ENCODE measurements around the gene PSME3IP1.
"Not testable (repeated sequence)": the region's sequence is repeated elsewhere in the genome, so short reads cannot be mapped to it uniquely, and the experiment has no call there.

Gene PSME3IP1

DNA sequence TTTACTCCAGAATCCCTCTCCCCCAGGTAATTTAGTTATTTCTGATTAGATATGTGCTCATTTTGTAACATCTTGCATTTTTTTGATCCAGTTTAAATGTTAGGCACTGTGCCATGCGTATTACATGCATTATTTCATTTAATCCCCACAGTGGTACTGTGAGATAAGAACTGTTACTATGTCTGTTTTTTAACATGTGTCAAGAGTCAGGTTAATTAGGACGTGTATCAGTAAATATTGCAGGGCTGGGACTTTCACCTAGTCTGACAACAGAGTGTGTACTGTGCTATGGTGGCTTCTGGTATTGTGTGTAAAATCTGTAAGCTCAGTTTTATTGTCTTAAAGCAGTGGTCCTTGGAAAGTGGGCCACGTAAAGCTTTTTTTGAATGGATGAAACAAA is 10.9 kb upstream of the PSME3IP1 start:
- DNase-seq, result no peak

DNA sequence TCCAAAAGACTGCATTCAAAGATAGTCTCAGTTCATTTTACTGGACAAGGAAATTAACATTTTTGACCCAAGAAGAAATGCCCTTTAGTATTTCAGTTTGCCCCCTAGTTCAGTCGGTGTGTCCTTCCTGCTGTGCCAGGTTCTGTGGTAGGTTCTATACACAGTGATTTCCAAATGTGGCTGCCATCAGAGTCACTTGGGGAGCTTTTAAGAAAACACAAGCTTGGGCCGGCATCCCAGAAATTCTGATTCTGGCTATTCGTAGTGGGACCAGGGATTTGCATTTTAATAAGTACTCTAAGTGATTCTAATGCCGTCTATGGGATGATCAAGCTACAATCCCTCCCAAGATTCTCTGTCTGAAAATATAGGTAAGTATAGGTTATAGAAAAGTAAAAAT is 10.4 kb upstream of the PSME3IP1 start:
- DNase-seq, result no peak

DNA sequence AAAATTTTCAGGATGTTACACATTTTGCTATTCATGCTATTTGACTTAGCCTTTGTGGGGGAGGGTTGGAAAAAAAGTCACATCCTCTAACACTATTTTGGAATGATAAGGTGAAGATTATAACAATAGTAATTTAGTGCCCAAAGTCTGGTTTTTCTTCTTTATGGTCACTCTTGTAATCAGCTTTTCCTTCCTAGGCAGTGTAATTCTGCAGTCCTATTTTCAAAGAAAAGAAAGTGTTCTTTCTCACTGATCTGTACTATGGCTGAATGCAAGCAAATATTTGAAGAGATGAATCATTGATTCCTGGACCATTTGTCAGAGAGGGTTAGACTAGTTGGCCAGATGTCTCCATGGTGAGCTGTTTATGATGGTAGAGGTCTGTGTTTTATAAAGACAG is 8.7 kb upstream of the PSME3IP1 start:
- no peak for DNase-seq

DNA sequence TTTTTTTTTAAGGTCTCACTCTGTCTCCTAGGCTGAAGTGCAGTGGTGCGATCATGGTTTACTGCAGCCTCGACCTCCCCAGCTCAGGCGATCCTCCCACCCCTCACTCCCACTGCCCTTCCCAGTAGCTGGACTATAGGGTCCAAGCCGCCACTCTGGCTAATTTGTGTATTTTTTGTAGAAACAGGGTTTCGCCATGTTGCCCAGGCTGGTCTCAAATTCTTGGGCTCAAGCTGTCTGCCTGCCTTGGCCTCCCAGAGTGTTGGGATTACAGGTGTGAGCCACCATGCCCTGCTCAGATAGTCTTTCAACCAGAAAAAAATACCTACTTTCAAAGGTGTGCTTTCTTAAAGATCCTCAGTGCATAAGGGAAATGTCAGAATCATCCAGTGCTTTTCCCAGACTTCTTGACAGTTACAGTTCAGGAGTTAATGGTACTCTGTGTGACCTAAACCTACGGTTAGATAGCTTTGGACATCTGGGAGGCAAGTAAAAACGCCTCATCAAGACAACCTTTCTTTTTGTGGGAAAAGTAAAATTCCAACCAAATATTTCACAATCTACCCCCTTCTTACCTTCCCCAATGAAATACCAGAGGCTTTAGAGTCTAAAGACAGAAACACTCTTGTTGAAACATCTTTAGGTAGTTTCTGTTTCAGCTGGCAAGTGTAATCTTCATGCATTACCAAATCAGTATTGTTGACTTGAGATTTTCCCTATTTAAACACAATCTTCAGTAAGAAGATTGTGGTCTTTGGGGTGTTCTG is 7.1 kb upstream of the PSME3IP1 start:
- no peak for DNase-seq

DNA sequence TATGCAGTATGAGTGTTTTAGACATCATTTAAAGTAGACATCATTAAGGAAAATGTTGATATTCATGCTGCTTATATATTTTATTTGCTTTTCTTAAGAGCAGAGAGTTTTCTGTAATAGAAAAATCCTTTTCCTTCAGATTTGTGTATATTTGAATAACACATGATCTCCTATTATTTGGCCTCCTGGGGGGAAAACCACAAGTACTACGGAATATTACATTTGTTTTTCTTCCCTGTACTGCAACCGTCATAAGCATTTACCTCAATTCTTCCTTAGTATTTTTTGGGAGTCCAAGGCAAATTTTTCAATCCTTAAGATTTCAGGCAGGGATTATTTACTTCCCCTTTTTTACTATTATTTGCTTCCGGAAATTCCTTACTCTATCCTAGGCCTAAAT is 6.3 kb upstream of the PSME3IP1 start:
- no peak for DNase-seq

DNA sequence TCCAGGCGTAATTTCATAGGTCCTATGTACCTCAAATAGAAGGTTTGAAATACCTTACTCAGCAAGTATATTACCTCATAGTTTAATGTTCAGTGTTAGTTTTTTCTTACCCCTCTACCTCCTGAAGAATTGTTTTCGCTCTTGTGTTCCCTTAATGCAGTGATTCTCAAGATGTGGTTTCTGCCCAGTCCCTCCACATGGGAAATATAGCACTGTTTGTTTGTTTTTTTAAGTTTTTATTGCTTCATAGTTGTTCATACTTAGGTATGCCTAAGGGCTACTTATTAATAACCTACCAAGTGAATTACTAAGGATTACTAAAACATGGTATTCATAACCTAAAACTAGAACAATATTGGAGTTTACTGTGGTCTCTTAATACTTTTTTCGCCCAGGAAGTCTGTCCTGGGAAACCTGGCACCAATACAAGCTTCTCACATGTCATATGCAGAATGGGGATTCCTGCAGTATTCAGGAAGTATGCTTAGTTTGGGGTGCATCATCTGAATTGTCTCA is 5.3 kb upstream of the PSME3IP1 start:
- no peak for DNase-seq

DNA sequence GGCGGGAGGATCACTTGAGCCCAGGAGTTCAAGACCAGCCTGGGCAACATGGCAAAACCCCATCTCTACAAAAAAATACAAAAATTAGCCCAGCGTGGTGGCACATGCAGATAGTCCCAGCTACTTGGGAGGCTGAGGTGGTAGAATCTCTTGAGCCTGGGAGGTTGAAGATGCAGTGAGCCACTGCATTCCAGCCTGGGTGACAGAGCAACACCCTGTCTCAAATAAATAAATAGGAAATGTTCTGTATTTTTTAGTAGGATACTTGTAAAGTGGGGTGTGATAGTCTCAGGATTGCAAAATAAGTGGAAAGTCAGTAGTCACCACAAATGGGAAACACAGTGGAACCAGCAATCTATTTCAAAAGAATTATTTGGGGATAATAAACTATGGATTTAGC is 4.3 kb upstream of the PSME3IP1 start:
- DNase-seq, result no peak

DNA sequence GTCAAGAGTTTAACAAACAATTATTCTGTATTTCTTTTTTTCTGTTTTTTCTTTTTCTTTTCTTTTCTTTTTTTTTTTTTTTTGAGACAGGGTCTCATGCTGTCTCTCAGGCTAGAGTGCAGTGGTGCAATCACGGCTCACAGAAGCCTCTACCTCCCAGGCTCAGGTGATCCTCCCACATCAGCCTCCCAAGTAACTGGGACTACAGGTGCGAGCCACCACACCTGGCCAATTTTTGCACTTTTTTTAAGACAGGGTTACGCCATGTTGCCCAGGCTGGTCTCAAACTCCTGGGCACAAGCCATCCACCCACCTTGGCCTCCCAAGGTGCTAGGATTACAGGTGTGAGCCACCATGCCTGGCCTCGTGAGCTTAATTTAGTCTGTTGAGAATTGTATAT is 3.7 kb upstream of the PSME3IP1 start:
- not testable (repeated sequence) for DNase-seq

DNA sequence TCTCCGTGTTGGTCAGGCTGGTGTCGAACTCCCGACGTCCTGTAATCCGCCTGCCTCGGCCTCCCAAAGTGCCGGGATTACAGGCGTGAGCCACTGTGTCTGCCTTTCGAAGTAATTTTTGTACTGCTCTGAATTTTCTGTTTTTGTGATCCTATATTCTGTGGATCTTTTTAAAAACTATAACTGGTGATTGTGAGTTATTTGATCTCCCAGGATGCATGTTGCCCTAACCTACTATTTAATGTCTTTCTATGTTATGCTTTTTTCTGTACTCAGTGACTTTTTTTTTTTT is 2.8 kb upstream of the PSME3IP1 start:
- no peak for DNase-seq

DNA sequence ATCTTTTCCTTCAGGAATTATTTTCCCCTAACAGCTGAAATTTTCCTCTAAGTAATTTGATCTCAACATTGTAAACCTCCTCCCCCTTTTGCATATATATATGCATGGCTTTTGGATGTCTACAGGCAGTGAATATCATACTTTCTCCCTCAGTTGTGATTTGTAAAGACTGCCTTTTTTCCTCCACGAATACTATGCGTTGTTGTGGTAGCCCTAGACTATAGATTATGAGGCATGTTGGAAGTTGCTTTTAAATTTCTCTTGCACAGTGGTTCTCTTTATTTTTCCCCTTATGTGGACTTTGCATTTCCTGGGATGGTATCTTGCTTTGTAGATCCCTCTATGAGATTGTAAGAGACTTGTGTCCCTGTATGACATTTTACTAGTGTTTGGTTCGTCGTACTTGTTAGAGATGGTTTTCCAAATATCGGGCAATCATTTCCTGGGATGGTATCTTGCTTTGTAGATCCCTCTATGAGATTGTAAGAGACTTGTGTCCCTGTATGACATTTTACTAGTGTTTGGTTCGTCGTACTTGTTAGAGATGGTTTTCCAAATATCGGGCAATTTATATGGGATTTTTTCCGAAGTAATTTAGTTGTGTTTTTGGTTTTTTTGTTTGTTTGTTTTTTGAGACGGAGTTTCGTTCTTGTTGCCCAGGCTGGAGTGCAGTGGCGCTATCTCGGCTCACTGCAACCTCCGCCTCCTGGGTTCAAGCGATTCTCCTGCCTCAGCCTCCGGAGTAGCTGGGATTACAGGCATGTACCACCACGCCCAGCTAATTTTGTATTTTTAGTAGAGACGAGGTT is 2.3 kb upstream of the PSME3IP1 start:
- not testable (repeated sequence) for DNase-seq

DNA sequence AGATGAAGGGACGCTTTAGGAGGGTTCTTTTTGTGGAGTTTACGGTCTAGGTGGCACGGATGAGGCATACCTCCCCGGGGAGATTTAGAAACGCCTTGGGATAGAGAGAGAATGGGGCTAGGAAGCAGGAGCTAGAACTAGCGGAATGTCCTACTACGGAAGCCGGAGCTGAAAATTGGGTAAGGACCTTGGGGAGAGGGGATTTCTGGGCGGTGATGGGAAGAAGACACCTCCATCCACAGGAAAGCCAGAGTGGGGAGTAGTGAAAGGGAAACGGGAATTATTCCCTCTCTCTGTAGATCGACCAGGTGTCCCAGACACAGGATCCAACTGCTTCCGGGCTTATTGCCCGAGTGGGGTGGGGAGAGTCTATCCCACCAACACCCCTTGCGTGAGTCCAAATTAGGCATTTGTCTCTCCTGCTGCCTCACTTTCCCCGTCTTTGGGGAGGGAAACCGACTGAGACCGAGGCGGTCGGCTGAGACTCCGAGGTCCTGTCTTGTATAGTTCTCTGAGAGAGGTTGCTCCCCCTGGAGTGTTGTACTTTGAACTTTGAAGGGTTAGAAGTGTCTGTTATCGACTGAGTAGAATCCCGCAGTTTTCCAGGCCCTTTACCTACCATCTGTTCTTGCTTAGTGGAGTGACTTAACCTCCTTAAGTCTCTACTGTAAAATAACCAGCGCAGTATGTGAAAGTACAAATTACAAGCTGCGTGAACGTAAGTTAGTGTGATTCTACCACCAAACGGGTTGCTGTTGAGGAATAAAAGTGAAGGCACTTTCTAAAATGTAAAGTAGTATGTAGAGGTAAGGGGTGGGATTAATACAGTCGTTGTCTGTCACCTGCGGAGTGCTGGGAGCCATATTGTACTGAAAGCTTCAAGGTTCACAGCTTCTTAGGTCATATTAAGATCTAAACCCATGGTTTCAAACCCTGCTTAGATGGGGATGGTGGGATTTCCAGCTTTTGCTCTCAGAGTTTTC is 1.3 kb upstream of the PSME3IP1 start:
- DNase-seq, result peak; percentile 3

DNA sequence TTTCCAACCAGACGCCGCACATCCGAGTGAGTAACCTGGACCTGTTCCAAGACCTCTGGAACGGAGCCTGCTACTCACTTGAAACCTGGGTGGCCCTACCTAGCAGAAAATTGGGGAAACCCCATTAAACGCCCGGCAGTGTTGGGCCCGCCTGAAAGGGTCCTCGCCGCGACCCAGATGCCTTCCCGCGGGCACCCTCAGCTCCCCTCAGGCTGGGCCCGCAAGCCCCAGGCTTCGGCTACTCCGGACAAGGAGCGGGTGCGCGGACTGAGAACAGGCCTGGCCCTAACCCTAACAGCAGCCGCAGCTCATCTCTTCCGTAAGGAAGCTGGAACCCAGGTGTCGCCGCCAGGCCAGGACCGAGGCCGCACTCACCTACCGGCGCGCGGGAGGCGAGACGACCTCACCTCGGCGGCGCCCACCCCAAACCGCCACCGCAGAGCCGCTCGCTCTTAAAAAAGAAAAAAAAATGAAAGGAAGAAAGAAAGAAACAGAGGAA is 344 bp downstream of the PSME3IP1 start:
- DNase-seq, result peak; percentile 18

DNA sequence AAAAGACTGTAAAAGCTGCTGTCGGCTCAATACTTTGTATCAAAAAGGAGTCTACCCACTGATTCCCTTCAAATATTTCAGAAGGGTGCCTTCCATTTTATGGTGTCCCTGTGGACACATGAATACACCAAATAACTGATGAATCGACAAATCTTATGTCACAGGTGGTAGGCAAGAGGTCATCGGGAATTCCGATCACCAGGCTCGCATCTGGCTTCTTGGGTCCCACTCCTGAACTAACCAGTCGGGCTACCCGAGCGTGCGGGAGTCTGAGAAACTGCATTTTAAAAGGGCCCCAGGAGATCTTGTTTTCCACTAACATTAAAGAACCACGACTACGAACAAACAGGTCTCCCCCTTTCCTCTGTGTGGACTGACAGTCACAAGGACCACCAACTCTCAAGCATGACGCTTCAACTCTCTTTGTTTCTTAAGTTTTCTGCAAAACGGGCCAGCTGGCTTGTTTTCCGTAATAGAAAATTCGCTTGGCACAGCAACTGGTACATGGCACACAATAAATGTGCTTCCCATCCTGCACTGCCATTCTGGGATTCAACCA is 873 bp downstream of the PSME3IP1 start:
- peak; percentile 7 for DNase-seq

DNA sequence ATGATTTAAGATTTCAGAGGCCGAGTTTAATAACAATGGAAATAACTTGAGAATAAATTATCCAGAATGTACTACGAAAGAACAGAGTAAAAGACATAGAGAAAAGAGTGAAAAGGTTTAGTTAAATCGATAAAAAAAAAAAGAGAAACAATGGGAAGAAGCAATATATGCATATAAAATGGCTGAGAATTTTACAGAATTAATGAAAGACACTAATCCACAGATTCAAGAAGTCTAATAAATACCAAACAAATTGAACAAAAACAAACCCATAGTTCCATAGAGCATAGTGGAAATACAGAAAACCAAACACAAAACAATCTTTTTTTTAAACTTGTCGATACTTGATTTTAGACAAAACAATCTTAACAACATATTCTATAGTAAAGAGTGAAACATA is 1.7 kb downstream of the PSME3IP1 start:
- no peak for DNase-seq

DNA sequence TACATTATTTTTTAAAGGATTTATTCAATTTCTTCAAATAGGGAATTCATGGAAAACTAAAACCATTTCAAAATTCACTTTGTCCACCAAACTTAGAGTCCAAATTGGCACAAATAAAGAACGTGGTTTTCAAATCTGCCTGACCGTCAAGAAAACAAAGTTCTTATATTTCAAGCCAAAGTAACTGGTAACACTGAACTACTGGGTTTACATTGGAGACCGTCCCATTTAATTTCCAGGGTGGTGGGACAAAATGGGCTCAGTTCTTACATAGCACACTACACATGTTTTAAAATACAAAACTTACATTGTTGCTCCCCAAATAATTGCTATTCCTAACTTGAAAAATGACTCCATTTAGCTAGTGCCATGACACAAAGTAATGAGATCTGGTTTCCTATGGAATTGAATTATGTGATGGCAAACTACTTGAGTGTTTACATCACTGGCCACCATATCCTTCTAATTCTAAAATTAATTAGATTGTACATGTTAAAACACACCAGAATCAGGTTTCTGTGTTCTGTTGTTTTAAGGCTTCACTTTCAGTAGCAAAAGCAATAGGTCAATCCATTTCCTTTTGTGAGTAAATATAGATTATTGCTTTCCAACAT is 6.5 kb downstream of the PSME3IP1 start:
- no peak for DNase-seq

DNA sequence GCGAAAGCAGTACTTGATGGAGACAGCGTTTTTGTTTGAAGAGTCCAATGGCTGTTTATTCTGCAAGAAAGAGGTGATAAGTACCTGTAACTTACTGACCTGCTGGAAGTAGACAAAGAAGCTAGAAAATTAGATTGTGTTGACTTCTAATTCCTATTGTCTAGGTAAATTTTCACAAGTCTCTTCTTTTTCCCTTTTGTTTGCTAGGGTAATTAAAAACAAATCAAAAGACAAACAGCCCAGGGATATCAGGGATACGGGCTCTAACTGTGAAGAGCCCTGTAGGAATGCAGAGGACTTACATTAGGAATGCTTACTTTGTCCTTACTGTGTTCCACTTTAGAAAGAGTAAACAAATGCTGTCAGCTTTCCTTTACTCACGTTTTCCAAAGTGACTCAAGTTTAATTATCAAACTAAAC is 7.0 kb downstream of the PSME3IP1 start:
- DNase-seq, result no peak

DNA sequence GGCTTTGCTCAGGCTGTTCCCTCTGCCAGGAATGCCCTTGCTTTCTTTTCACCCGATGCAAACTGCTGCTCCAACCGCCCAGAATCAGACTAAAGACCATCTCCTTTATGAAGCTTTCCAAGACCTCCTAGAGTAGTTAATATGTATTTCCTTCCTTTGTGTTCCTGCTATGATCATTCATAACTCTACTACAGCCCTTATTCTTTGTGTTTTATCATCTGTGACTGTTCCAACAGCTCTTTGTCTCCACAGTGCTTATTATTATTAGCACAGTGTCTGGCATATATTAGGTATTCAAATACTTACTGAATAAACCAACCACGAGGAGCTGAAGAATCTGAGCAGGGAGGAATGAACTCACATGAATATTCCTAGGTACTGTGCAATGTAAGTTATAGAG is 7.6 kb downstream of the PSME3IP1 start:
- DNase-seq, result peak; percentile 16

DNA sequence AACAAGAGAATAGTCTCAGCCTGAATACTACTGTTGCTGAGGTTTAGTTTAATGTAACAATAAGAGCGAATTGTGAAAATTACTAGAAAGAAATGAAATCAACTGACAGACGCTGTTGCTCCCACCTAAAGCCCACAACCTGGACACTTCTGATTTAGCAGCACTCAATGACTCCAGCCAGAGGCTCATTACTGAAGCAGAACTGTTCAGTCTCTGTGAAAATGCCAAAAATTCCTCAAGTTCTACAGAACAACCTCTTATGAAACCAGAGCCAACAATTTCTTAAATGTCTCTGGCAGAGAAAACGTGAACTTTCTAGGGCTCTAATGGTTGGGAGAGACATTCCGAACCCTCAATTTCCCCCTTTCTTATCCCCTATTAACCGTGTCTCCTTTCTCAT is 9.9 kb downstream of the PSME3IP1 start:
- no peak for DNase-seq

DNA sequence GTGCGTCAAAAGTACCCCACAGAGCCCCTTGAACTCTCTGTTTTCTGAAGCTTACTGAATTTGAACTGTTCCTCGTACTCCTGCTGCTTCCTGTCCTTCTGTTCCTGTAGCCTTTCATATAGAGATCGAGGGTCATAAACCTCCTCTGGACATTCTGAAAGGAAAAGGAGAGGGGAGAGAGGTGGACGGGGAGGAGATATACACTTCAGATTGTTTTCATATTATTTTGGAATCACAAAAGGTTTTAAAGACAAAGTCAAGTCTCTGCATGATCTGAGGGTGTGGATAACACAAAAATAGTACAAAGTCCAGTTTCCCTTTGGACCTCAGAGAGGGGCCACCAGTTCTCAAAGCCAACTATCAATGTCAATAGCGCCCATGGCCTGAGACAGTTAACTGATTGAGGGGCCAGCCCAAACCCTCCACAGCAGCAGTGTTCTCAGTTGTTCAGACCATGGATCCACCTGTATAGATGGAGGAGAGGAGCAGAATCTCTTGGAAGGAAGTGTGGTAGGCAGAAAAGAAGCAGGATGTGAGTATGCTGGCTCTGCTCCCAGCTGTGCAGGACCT is 13.0 kb downstream of the PSME3IP1 start:
- DNase-seq, result no peak

DNA sequence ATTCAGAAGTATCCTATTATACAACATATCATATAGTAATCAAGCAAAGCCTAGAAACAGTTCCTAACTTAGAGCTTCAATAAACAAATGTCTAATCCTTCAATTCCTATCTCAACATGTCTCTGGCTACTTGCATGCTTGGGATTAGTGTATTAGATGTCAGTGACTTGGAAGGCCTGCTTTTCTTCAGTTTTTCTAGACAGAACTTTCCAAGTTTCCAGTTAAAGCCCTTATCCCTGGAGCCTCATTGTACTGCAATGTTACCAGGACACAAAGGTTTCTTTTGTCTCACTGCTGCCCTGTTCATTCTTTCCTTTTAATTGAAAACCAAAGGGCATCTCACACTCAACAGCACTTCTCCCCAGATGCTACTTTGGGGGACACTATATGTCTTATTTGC is 16.5 kb downstream of the PSME3IP1 start:
- no peak for DNase-seq

DNA sequence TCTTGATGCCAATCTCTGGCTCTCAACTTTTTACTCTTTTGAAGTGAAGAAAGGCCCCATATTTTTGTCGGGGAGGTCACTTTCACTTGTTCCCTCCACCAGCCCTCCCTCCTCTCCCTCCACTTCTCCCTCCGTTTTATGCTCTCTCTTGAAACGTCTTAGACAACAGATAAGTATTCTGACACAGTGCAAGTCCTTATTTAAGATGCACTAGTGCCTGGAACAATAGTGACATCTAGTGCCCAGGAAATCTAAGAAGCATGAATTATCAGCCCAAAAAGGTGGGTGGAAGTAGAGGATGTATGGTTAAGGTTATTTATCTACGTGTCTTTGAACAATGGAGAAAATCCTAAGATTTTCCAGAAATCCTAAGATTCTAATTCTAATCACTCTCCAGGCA is 17.9 kb downstream of the PSME3IP1 start:
- DNase-seq, result peak; percentile 56

DNA sequence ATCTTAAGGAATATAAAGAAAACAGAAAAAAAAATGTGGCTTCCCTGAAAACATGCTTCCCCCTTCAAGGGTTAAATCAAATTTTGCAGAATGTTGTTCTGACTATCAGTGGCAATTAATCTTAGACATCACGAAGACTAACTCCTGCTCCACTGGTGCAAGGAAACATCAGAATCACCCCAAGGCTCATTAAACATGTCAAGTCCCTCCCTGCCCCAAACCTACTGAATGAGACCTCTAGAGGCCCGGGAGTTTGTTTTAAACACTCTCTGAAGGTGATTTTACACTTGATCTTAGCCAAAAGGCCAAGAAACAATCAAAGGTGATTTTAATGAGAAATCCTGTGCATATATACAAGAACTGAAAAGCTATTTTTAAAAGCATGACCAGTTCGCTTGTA is 18.3 kb downstream of the PSME3IP1 start:
- DNase-seq, result peak; percentile 50

Data from DMS79 treated with DMSO at 0.1 percent for 48 hours (cell line).